GM12875 (cell line): ENCODE data around the gene PHF12.

ENCODE experiments used
- H3K4me3 ChIP-seq: one replicate; pipeline ENCODE4 v1.5.1; 2011; ENCODE audit warnings: low read depth, low read length, control low read depth
- CTCF ChIP-seq: IDR thresholded peaks from 2 replicates; pipeline ENCODE4 v1.5.1; 2011; ENCODE audit warnings: low read depth, mild to moderate bottlenecking, control low read depth, inconsistent platforms, low read length, moderate library complexity, borderline replicate concordance; ENCODE audit not compliant: insufficient read depth

The PHF12 gene

GRCh38 chr17:28975031-28975430, 23.7 kb upstream of the PHF12 start:
- TF ChIP-seq CTCF, result no peak
- no peak overlapping the region for H3K4me3 ChIP-seq

DNA sequence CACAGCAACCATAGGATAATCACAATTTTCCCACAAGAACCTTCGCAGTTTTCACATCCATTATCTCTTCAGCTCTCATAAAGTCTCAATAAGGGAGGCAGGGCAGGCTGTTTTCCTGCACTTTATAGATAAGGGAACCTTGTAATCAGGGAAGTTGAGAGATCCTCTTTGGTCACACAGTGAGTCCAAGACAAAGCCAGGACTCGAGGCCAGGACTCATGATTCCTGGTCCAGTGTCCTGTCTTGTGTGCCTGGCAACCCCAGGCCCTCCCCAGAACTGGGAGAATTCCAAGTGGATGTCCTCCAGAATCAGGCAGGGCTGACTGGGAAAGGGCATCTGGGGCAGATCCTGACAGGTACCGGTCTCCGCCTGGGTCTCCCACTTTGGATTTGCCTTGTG, 23.1 kb upstream of the PHF12 start:
- no peak overlapping the region for H3K4me3 ChIP-seq
- no peak for TF ChIP-seq CTCF

GRCh38 chr17:28973425-28973824, 22.1 kb upstream of the PHF12 start:
- TF ChIP-seq CTCF, result no peak
- no peak overlapping the region for H3K4me3 ChIP-seq

DNA sequence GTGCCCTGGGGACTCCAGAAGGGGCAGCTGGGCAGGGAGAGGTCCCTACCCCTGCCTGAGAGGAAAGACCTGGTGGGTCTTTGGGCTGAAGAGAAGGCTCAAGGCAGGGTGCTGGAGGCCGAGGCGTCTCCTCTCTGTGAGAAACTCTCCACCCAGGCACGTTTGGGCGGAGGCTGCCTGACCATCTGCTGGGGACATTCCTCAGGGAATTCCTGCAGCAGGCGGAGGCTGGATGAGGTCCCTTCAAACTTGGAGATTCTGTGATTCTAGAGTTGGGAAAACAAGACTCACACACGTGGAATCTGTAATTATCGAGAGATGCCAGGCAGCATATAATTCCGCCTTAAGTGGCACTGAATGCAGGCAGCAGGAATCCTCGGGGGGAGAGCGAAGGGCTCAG, 21.1 kb upstream of the PHF12 start:
- TF ChIP-seq CTCF, result no peak
- no peak overlapping the region for H3K4me3 ChIP-seq

DNA sequence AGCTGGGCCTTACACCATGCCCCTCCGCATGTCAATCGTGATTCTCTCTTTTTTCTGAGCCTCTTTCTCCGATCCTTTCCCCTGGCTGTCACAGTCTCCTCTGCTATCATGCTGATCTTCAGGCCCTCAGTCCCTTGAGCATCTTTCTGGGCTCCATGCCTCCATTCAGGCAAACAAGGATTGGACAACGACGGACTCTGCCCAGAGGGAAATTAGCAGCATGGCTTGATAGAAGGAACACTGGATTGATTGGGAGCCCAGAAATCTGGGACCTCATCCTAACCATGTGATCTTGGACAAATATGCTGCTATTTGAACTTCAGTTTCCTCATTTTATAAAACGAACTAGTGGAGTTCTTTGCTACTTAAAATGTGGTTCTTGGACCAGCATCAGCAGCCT, 19.6 kb upstream of the PHF12 start:
- H3K4me3 ChIP-seq, result no peak overlapping the region
- no peak for TF ChIP-seq CTCF

- H3K4me3 ChIP-seq, result no peak overlapping the region
- no peak for TF ChIP-seq CTCF
Measured at GRCh38 chr17:28969706-28970393, 18.5 kb upstream of the PHF12 start.

DNA sequence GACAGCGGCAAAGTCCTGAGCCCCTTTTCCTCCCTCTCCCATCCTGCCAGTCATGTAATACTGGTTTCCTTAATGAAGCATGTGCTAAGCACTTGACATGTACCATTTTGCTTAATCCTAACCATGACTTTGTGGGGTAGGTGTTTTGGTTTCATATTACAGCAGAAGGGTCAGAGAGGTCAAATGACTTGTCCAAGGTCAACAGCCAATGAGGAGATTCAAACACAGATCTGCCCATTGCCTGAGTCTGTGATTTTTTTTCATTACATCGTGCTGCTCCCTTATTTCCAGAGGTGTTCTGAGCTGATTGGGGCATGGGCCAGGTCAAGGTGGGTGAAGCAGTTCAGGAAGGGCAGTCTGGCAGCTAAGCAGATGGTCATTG, 17.6 kb upstream of the PHF12 start:
- TF ChIP-seq CTCF, result no peak
- H3K4me3 ChIP-seq, result no peak overlapping the region
